H1 (cell line): ENCODE data around the gene UROC1. TPM values are rescaled to one million over a fixed set of nuclear protein-coding genes. Genes with fewer than 3 reads are reported as not detected.

Source experiments
- CTCF ChIA-PET: fragments of 300-600 bp; sonication (Branson Sonifier 250); formaldehyde crosslinking; loops from one replicate; lab custom pipeline; 2021; ENCODE audit not compliant: partially characterized antibody; lab: Charles Lee
- POLR2A ChIA-PET: fragments of 300-600 bp; sonication (Branson Sonifier 250); formaldehyde crosslinking; loops from one replicate; lab custom pipeline; 2021; ENCODE audit warnings: inconsistent platforms; ENCODE audit not compliant: partially characterized antibody; lab: Charles Lee
- DNase-seq, 2 experiments: peaks; one replicate each; pipeline versions ENCODE4 v3.0.0 to v3.0.0-alpha.2; 2010 to 2022; ENCODE audit warnings: low spot score in 2 of 2, low read depth in 1 of 2, mixed read lengths in 1 of 2
- FAIRE-seq: peaks from 2 replicates; lab custom pipeline; 2011; peaks lifted over from hg19 to GRCh38; lab: Jason Lieb, UNC
- H2AFZ ChIP-seq: 2 replicates; pipeline ENCODE4 v1.8.1; 2012; ENCODE audit warnings: low read length, inconsistent platforms
- H2AK5ac ChIP-seq: 2 replicates; pipeline ENCODE4 v1.6.1; 2013; ENCODE audit warnings: low read depth, low read length
- H2BK120ac ChIP-seq: replicated peaks from 2 replicates; pipeline ENCODE3; 2013; ENCODE audit warnings: low read depth, low read length, inconsistent platforms
- H2BK12ac ChIP-seq: 2 replicates; pipeline ENCODE4 v1.6.1; 2013; ENCODE audit warnings: low read depth, low read length
- H2BK15ac ChIP-seq: 2 replicates; pipeline ENCODE4 v1.6.1; 2013; ENCODE audit warnings: low read length
- H2BK20ac ChIP-seq: 2 replicates; pipeline ENCODE4 v1.6.1; 2013; ENCODE audit warnings: low read length
- H2BK5ac ChIP-seq: 2 replicates; pipeline ENCODE4 v1.6.1; 2013; ENCODE audit warnings: low read depth, low read length
- H3K14ac ChIP-seq: 2 replicates; pipeline ENCODE4 v1.6.1; 2013; ENCODE audit warnings: inconsistent platforms; ENCODE audit not compliant: insufficient read length
- H3K18ac ChIP-seq: 2 replicates; pipeline ENCODE4 v1.6.1; 2013; ENCODE audit warnings: low read length; ENCODE audit errors: extremely low read depth
- H3K23ac ChIP-seq: 2 replicates; pipeline ENCODE4 v1.6.1; 2013; ENCODE audit warnings: inconsistent platforms; ENCODE audit not compliant: insufficient read length
- H3K23me2 ChIP-seq: 2 replicates; pipeline ENCODE4 v1.6.1; 2013; ENCODE audit warnings: low read depth, low read length
- H3K27ac ChIP-seq: 2 replicates; pipeline ENCODE4 v1.6.1; 2011; ENCODE audit warnings: low read depth, low read length, inconsistent platforms
- H3K27me3 ChIP-seq, 4 experiments: replicated peaks in 1 of 4; 1 replicate in 1 of 4; 2 replicates in 3 of 4; pipeline versions ENCODE4 v1.6.1 to v1.8.1; 2011 to 2013; ENCODE audit warnings: low read length in 3 of 4, mild to moderate bottlenecking in 3 of 4, inconsistent platforms in 2 of 4, mixed read lengths in 2 of 4, moderate library complexity in 1 of 4; ENCODE audit not compliant: control insufficient read depth in 3 of 4, insufficient read depth in 3 of 4; ENCODE audit errors: extremely low read depth in 1 of 4
- H3K36me3 ChIP-seq, 4 experiments: 2 replicates each; pipeline versions ENCODE4 v1.6.1 to v1.8.1; 2011 to 2013; ENCODE audit warnings: mild to moderate bottlenecking in 4 of 4, low read length in 3 of 4, moderate library complexity in 2 of 4, control low read depth in 1 of 4, inconsistent platforms in 1 of 4; ENCODE audit not compliant: insufficient read depth in 4 of 4, control insufficient read depth in 2 of 4
- H3K4ac ChIP-seq: replicated peaks from 2 replicates; pipeline ENCODE3; 2013; ENCODE audit warnings: low read length, low read depth, mixed read lengths, inconsistent platforms; ENCODE audit not compliant: insufficient read length
- H3K4me1 ChIP-seq, 4 experiments: replicated peaks in 1 of 4; 1 replicate in 1 of 4; 2 replicates in 3 of 4; pipeline versions ENCODE4 v1.6.1 to v1.8.1; 2011 to 2013; ENCODE audit warnings: low read length in 3 of 4, inconsistent platforms in 2 of 4, mixed read lengths in 1 of 4; ENCODE audit not compliant: insufficient read depth in 4 of 4, control insufficient read depth in 3 of 4
- H3K4me2 ChIP-seq, 2 experiments: 2 replicates each; pipeline versions ENCODE4 v1.6.1 to v1.8.1; 2011 to 2013; ENCODE audit warnings: low read depth in 2 of 2, low read length in 2 of 2, control low read depth in 1 of 2, inconsistent platforms in 1 of 2, mild to moderate bottlenecking in 1 of 2; ENCODE audit not compliant: insufficient read depth in 1 of 2
- H3K4me3 ChIP-seq, 4 experiments: fragments of 200-600, 300-600 bp in 1 of 4; sonication (generic), shearing (Covaris generic), sonication (Bioruptor Twin) in 1 of 4; 2 replicates each; pipeline versions ENCODE4 v1.5.1 to v1.8.1; 2011 to 2016; ENCODE audit warnings: low read length in 4 of 4, low read depth in 3 of 4, control low read depth in 2 of 4, inconsistent platforms in 2 of 4, mild to moderate bottlenecking in 2 of 4, mixed read lengths in 1 of 4, moderate library complexity in 1 of 4; ENCODE audit not compliant: insufficient read depth in 2 of 4; ENCODE audit errors: extremely low read depth in 1 of 4
- H3K56ac ChIP-seq: replicated peaks from 2 replicates; pipeline ENCODE3; 2013; ENCODE audit warnings: low read depth, mild to moderate bottlenecking, mixed read lengths, low read length, inconsistent platforms; ENCODE audit not compliant: insufficient read length
- H3K79me1 ChIP-seq: 2 replicates; pipeline ENCODE4 v1.6.1; 2013; ENCODE audit warnings: low read depth, low read length, control low read depth
- H3K79me2 ChIP-seq, 2 experiments: 2 replicates each; pipeline versions ENCODE4 v1.6.1 to v1.8.1; 2012 to 2013; ENCODE audit warnings: low read length in 2 of 2, mild to moderate bottlenecking in 2 of 2, inconsistent platforms in 1 of 2; ENCODE audit not compliant: insufficient read depth in 2 of 2, control insufficient read depth in 1 of 2
- H3K9ac ChIP-seq, 4 experiments: replicated peaks in 1 of 4; 1 replicate in 1 of 4; 2 replicates in 3 of 4; pipeline versions ENCODE4 v1.6.1 to v1.8.1; 2011 to 2013; ENCODE audit warnings: low read depth in 3 of 4, low read length in 3 of 4, control low read depth in 2 of 4, mild to moderate bottlenecking in 2 of 4, moderate library complexity in 2 of 4, inconsistent platforms in 1 of 4; ENCODE audit errors: extremely low read depth in 1 of 4
- H3K9me3 ChIP-seq, 2 experiments: 2 replicates each; pipeline versions ENCODE4 v1.6.1 to v1.8.1; 2012 to 2013; ENCODE audit warnings: mild to moderate bottlenecking in 2 of 2, moderate library complexity in 2 of 2, control low read depth in 1 of 2, inconsistent platforms in 1 of 2, low read depth in 1 of 2, low read length in 1 of 2, mixed read lengths in 1 of 2; ENCODE audit not compliant: insufficient read depth in 2 of 2
- H4K20me1 ChIP-seq, 2 experiments: replicated peaks in 1 of 2; 2 replicates each; pipeline versions ENCODE3 to v1.8.1; 2011 to 2013; ENCODE audit warnings: inconsistent platforms in 2 of 2, low read length in 2 of 2, mild to moderate bottlenecking in 1 of 2; ENCODE audit not compliant: insufficient read depth in 2 of 2, control insufficient read depth in 1 of 2
- H4K5ac ChIP-seq: 2 replicates; pipeline ENCODE4 v1.6.1; 2013; ENCODE audit warnings: low read length, low read depth, mixed read lengths, inconsistent platforms; ENCODE audit not compliant: insufficient read length
- H4K8ac ChIP-seq: 2 replicates; pipeline ENCODE4 v1.8.0; 2013; ENCODE audit warnings: mild to moderate bottlenecking, moderate library complexity, low read length, inconsistent platforms; ENCODE audit not compliant: insufficient read depth; ENCODE audit errors: extremely low read depth
- H4K91ac ChIP-seq: replicated peaks from 2 replicates; pipeline ENCODE3; 2013; ENCODE audit warnings: low read length, mixed read lengths, inconsistent platforms; ENCODE audit not compliant: insufficient read length
- CBX5 ChIP-seq: fragments of 300-800, 300-1000 bp; sonication (generic); IDR thresholded peaks from 2 replicates; pipeline ENCODE4 v1.7.1; 2016; ENCODE audit warnings: antibody characterized with exemption, low read length, low read depth
- CHD2 ChIP-seq: IDR thresholded peaks from 2 replicates; pipeline ENCODE4 v1.6.1; 2012; ENCODE audit warnings: low read length, improper control_type of control experiment
- EP300 ChIP-seq, 2 experiments: IDR thresholded peaks; 1 replicate in 1 of 2; 2 replicates in 1 of 2; pipeline ENCODE4 v1.6.1; 2011 to 2012; ENCODE audit warnings: low read depth in 2 of 2, low read length in 2 of 2, mild to moderate bottlenecking in 2 of 2, borderline replicate concordance in 1 of 2, inconsistent platforms in 1 of 2, moderate library complexity in 1 of 2
- GABPA ChIP-seq: IDR thresholded peaks from 2 replicates; pipeline ENCODE4 v1.6.1; 2011; ENCODE audit warnings: mild to moderate bottlenecking, low read length, moderate library complexity, borderline replicate concordance; ENCODE audit not compliant: insufficient read depth
- KDM1A ChIP-seq: fragments of 200-600, 300-600 bp; sonication (generic); IDR thresholded peaks from 2 replicates; pipeline ENCODE4 v1.7.1; 2016; ENCODE audit warnings: mild to moderate bottlenecking, low read length, borderline replicate concordance
- KDM5A ChIP-seq: fragments of 200-600 bp; IDR thresholded peaks from 2 replicates; pipeline ENCODE4 v1.7.1; 2012; ENCODE audit warnings: mild to moderate bottlenecking, low read length, inconsistent platforms, mixed read lengths
- SIN3A ChIP-seq, 2 experiments: IDR thresholded peaks in 1 of 2; conservative IDR thresholded peaks in 1 of 2; 2 replicates each; pipeline ENCODE4 v1.6.1; 2011 to 2012; ENCODE audit warnings: low read length in 2 of 2, improper control_type of control experiment in 1 of 2, low read depth in 1 of 2, mild to moderate bottlenecking in 1 of 2
- WGBS, 2 experiments: shearing (Covaris generic) in 1 of 2; methylation state at CpG; one replicate each; pipeline versions ENCODE4 v1.1.6 to v1.1.7; 2013 to 2015; ENCODE audit warnings: low lambda C conversion rate in 2 of 2, mixed read lengths in 2 of 2, inconsistent platforms in 1 of 2, low coverage in 1 of 2, missing lambda C conversion rate in 1 of 2; ENCODE audit not compliant: insufficient replicate concordance in 2 of 2, insufficient coverage in 1 of 2, insufficient read length in 1 of 2; ENCODE audit errors: extremely low coverage in 1 of 2, missing lambda C conversion rate in 1 of 2; 5-methylcytosine and 5-hydroxymethylcytosine counted together
- polyA plus RNA-seq, 7 experiments: library from polyadenylated mRNA; depleted of rRNA in 3 of 7; stranded (reverse) in 5 of 7; unstranded in 2 of 7; fragments of >200 nt in 5 of 7; fragments of 200-250 nt in 2 of 7; gene quantifications; 1 replicate in 5 of 7; 2 replicates in 1 of 7; 4 replicates in 1 of 7; pipeline versions ENCODE4 v1.2.1 to v1.2.3, GENCODE V29; 2011 to 2013; ENCODE audit warnings: missing spikeins in 2 of 7, mixed read lengths in 2 of 7
- total RNA-seq: library from RNA; stranded (reverse); fragmentation: NEBNext Ultra II Directional; extraction: Animal tissue kit (Norgen Biotek cat#: 25700); gene quantifications from 2 replicates; pipeline ENCODE4 v1.2.1, GENCODE V29; 2021

Gene UROC1
- total and polyA plus RNA-seq, 2 of the 8 experiments (the other 6 are each of a cell fraction or from before 2014, with no cell fraction given), result 0.03 TPM; not detected in 1

DNA sequence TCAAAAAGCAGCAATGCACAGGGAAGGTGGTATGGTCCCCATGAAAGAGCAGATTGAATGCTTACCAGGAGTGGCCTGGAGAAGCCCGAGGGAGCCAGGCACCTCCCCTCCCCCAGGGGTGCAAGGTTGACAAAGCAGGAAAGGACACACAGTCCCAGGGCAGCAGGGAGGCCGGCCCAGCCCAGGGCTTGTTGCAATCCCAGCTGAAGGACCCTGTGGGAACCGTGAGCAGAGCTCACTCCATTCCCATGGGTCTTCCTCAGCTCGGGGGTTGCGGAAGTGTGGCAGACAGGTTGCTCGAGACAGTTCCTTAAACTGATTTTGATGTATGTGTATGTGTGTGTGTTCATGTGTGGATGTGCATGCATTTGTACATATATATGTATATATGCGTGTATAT is 15.8 kb downstream of the UROC1 start:
- no peak overlapping the region for H3K18ac ChIP-seq
- H3K9ac ChIP-seq, result no peak overlapping the region
- H2BK5ac ChIP-seq, result no peak overlapping the region; the same call in 1 of the 2 replicates
- no peak overlapping the region for H3K27ac ChIP-seq
- H4K5ac ChIP-seq, result no peak overlapping the region
- H2BK120ac ChIP-seq, result no peak overlapping the region
- H2BK15ac ChIP-seq, result no peak overlapping the region
- peak overlapping the region; percentile 50 for H3K4ac ChIP-seq
- H3K4me3 ChIP-seq, result no peak overlapping the region
- CTCF ChIA-PET, result interaction anchor here (0.5 to 6.6 kb wide), 5 partner anchors 10 to 527 kb away, joined by 3 to 49 read pairs (median 3); no protein-coding TSS in a partner anchor
- POLR2A ChIA-PET, result no interaction called here
- H3K56ac ChIP-seq, result no peak overlapping the region
- H3K79me2 ChIP-seq, result peaks cover 0 to 3% of the 10 kb centered on the region in 2 experiments; a peak in 1 of 4 replicates
- peaks cover 0 to 22% (median 16%) of the 10 kb centered on the region in 4 experiments; a peak in 6 of 7 replicates for H3K4me1 ChIP-seq
- peaks cover 0 to 6% of the 10 kb centered on the region in 2 experiments for H4K20me1 ChIP-seq
- WGBS, 2 experiments, result 75% methylated on average over 7 of the region's 7 CpGs; no CpG with 5 or more reads in 1 of the 2 experiments
- H3K36me3 ChIP-seq, result no peaks in the 10 kb centered on the region; a peak in 1 of 8 replicates
- H3K14ac ChIP-seq, result no peak overlapping the region
- H2BK12ac ChIP-seq, result no peak overlapping the region
- no peak overlapping the region for H4K91ac ChIP-seq
- H3K23ac ChIP-seq, result no peak overlapping the region
- H4K8ac ChIP-seq, result no peak overlapping the region
- H3K4me2 ChIP-seq, result no peak overlapping the region
- H3K23me2 ChIP-seq, result peaks cover 2% of the 10 kb centered on the region; the same call in 1 of the 2 replicates
- FAIRE-seq (no peak), DNase-seq (no peak)
- no peak overlapping the region for H2BK20ac ChIP-seq
- H3K27me3 ChIP-seq, result no peaks in the 10 kb centered on the region; a peak in 1 of 7 replicates
- TF ChIP-seq KDM5A (no peak), EP300 (IDR thresholded peaks at IDR 0.05; ENCODE audit: borderline replicate concordance in 1 of 2, low read depth in 2 of 2, low read length in 2 of 2) (no peak), CBX5 (no peak), CHD2 (no peak), GABPA (no peak), KDM1A (no peak), SIN3A (conservative IDR thresholded peaks at IDR 0.05 in 1 of 2, IDR thresholded peaks at IDR 0.05 in 1 of 2; ENCODE audit: low read depth in 1 of 2, low read length in 2 of 2) (no peak)
- no peaks in the 10 kb centered on the region for H3K9me3 ChIP-seq
- no peak overlapping the region for H2AFZ ChIP-seq
- H2AK5ac ChIP-seq, result no peak overlapping the region; the same call in 1 of the 2 replicates
- no peaks in the 10 kb centered on the region; the same call in 1 of the 2 replicates for H3K79me1 ChIP-seq
